Transverse colon (tissue), 4 donors: ENCODE data around the gene KANK4. TPM values are rescaled to one million over a fixed set of nuclear protein-coding genes. Genes with fewer than 3 reads are reported as not detected.

Experiments used
- DNase-seq: peaks from one replicate; pipeline ENCODE4 v3.0.0-alpha.2; 2019
- H3K27ac ChIP-seq, 4 donors: fragments of 200-600 bp; sonication (generic); 2 replicates each; pipeline ENCODE4 v1.5.1; 2016 to 2018; ENCODE audit warnings: inconsistent platforms in 4 of 4
- H3K27me3 ChIP-seq: fragments of 200-600 bp; sonication (generic); 2 replicates; pipeline ENCODE4 v1.5.1; 2017; ENCODE audit warnings: inconsistent platforms
- H3K36me3 ChIP-seq, 4 donors: fragments of 200-600 bp; sonication (generic); 2 replicates each; pipeline ENCODE4 v1.5.1; 2017 to 2019; ENCODE audit warnings: inconsistent platforms in 4 of 4
- H3K4me1 ChIP-seq, 4 donors: fragments of 200-600 bp; sonication (generic); 2 replicates each; pipeline ENCODE4 v1.5.1; 2017 to 2020; ENCODE audit warnings: inconsistent platforms in 4 of 4
- H3K4me3 ChIP-seq, 4 donors: fragments of 200-600 bp; sonication (generic); 1 replicate in 1 of 4; 2 replicates in 3 of 4; pipeline versions ENCODE4 v1.5.1 to v1.6.1; 2017 to 2019; ENCODE audit warnings: inconsistent platforms in 4 of 4
- H3K9me3 ChIP-seq, 2 donors: fragments of 200-600 bp; sonication (generic); 2 replicates each; pipeline ENCODE4 v1.5.1; 2017 to 2019; ENCODE audit warnings: inconsistent platforms in 2 of 2
- CTCF ChIP-seq, 5 experiments: fragments of 200-600 bp in 3 of 5; fragments of 450-650 bp in 2 of 5; sonication (generic) in 3 of 5; IDR thresholded peaks; 1 replicate in 2 of 5; 2 replicates in 3 of 5; pipeline ENCODE4 v1.5.1; 2016 to 2017; ENCODE audit warnings: antibody characterized with exemption in 5 of 5, inconsistent platforms in 3 of 5, mild to moderate bottlenecking in 2 of 5, moderate library complexity in 1 of 5
- EP300 ChIP-seq: sonication (generic); formaldehyde crosslinking; IDR thresholded peaks from one replicate; pipeline ENCODE4 v1.6.1; 2017; ENCODE audit warnings: antibody characterized with exemption, low read depth
- POLR2A ChIP-seq: fragments of 450-650 bp; IDR thresholded peaks from one replicate; pipeline ENCODE4 v1.6.1; 2016; ENCODE audit warnings: antibody characterized with exemption, mild to moderate bottlenecking, moderate library complexity
- POLR2AphosphoS5 ChIP-seq, 3 donors: sonication (generic); formaldehyde crosslinking; IDR thresholded peaks; one replicate each; pipeline ENCODE4 v1.6.1; 2016; ENCODE audit warnings: antibody characterized with exemption in 3 of 3
- WGBS, 2 donors: methylation state at CpG; one replicate each; pipeline ENCODE4 v1.1.5; 2018; ENCODE audit warnings: low coverage in 1 of 2; 5-methylcytosine and 5-hydroxymethylcytosine counted together
- in situ Hi-C, 4 donors: fragments of 200-750 bp; cut with MboI; loops; one replicate each; pipeline versions ENCODE4 v1.15.0 to v1.15.1; 2017; ENCODE audit warnings: low sequenced_read_pairs in 3 of 4, low pct_ligation_motif_present in 1 of 4, low pct_unique_long_range_greater_than_20kb in 1 of 4
- intact Hi-C: fragments of 100-400 bp; cut with DNase I; formaldehyde crosslinking; loops from one replicate; pipeline ENCODE4 v1.15.1; 2023; ENCODE audit warnings: low total_unique reads
- total RNA-seq, 4 donors: library from RNA; depleted of rRNA; stranded (reverse); fragments of >200 nt; gene quantifications; one replicate each; pipeline ENCODE4 v1.1.0, GENCODE V29; 2016

KANK4 gene
- total RNA-seq, 4 donors from 2014 or later, result 1.2 to 1.3 TPM; not detected in 2

- Histone ChIP-seq H3K27ac (no peak overlapping the region), H3K27me3 (no peaks in the 10 kb centered on the region), H3K36me3 (no peaks in the 10 kb centered on the region), H3K4me3 (no peak overlapping the region), H3K4me1 (no peaks in the 10 kb centered on the region), H3K9me3 (no peaks in the 10 kb centered on the region)
- intact Hi-C loops, result no loop called here
- DNase-seq, result no peak
- 87 to 89% methylated on average over 3 to 6 of the region's 6 CpGs for WGBS, 2 donors
- TF ChIP-seq CTCF (IDR thresholded peaks at IDR 0.05) (no peak), POLR2A (no peak), EP300 (no peak), POLR2AphosphoS5 (IDR thresholded peaks at IDR 0.05) (no peak)
- in situ Hi-C loops, result no loop called here
Observed at GRCh38 chr1:62357916-62358315, 38.7 kb upstream of the KANK4 start.

GRCh38 chr1:62356257-62356835, 37.1 kb upstream of the KANK4 start:
- Histone ChIP-seq H3K27me3 (no peaks in the 10 kb centered on the region), H3K9me3 (no peaks in the 10 kb centered on the region), H3K36me3 (no peaks in the 10 kb centered on the region), H3K4me3 (no peak overlapping the region), H3K4me1 (no peaks in the 10 kb centered on the region), H3K27ac (no peak overlapping the region)
- intact Hi-C loops, result no loop called here
- DNase-seq, result no peak
- no peak for TF ChIP-seq EP300
- no peak for TF ChIP-seq POLR2A
- TF ChIP-seq CTCF (IDR thresholded peaks at IDR 0.05), result no peak
- TF ChIP-seq POLR2AphosphoS5 (IDR thresholded peaks at IDR 0.05), result no peak
- 92% methylated on average over 1 of the region's 1 CpG; no CpG with 5 or more reads in 1 of the 2 donors for WGBS, 2 donors
- in situ Hi-C loops, result no loop called here

- H3K9me3 ChIP-seq, result no peaks in the 10 kb centered on the region
- 91% methylated on average over 8 of the region's 8 CpGs; no CpG with 5 or more reads in 1 of the 2 donors for WGBS, 2 donors
- H3K36me3 ChIP-seq, result no peaks in the 10 kb centered on the region
- H3K27me3 ChIP-seq, result no peaks in the 10 kb centered on the region
- no peaks in the 10 kb centered on the region for H3K4me1 ChIP-seq
- no peak overlapping the region for H3K27ac ChIP-seq
- H3K4me3 ChIP-seq, result no peak overlapping the region
- in situ Hi-C loops, result no loop called here
- intact Hi-C loops, result no loop called here
- no peak for TF ChIP-seq POLR2AphosphoS5 (IDR thresholded peaks at IDR 0.05)
- TF ChIP-seq POLR2A, result no peak
- TF ChIP-seq EP300, result no peak
- TF ChIP-seq CTCF (IDR thresholded peaks at IDR 0.05), result no peak
- no peak for DNase-seq
Observed at GRCh38 chr1:62355095-62355494, 35.9 kb upstream of the KANK4 start.

- H3K27ac ChIP-seq, result no peak overlapping the region
- no peaks in the 10 kb centered on the region for H3K4me1 ChIP-seq
- H3K36me3 ChIP-seq, result no peaks in the 10 kb centered on the region
- in situ Hi-C loops, result no loop called here
- no peaks in the 10 kb centered on the region for H3K9me3 ChIP-seq
- H3K27me3 ChIP-seq, result no peaks in the 10 kb centered on the region
- intact Hi-C loops, result no loop called here
- WGBS, 2 donors, result 62 to 68% methylated on average over 3 of the region's 3 CpGs
- TF ChIP-seq POLR2A, result no peak
- TF ChIP-seq CTCF (IDR thresholded peaks at IDR 0.05), result no peak
- TF ChIP-seq EP300, result no peak
- no peak for TF ChIP-seq POLR2AphosphoS5 (IDR thresholded peaks at IDR 0.05)
- no peak overlapping the region for H3K4me3 ChIP-seq
- DNase-seq, result no peak
Observed at GRCh38 chr1:62353853-62354252, 34.6 kb upstream of the KANK4 start.
